HepG2 (cell line): ENCODE measurements around the gene MVB12A. TPM values are rescaled to one million over a fixed set of nuclear protein-coding genes. Genes with fewer than 3 reads are reported as not detected.

Source experiments
- CBX1 ChIP-seq: IDR thresholded peaks from one replicate; pipeline ENCODE4 v1.6.1; 2016; ENCODE audit warnings: antibody characterized with exemption, low read depth
- CBX2 ChIP-seq, 2 experiments: fragments of 200-600 bp in 1 of 2; sonication (generic); formaldehyde crosslinking in 1 of 2; IDR thresholded peaks; 2 replicates each; pipeline versions ENCODE4 v1.7.0 to v1.8.1; 2018 to 2022; ENCODE audit warnings: low read depth in 2 of 2, low read length in 1 of 2, mild to moderate bottlenecking in 1 of 2, missing genetic modification reagents in 1 of 2
- KDM2A ChIP-seq: sonication (generic); formaldehyde crosslinking; IDR thresholded peaks from 2 replicates; pipeline ENCODE4 v1.4.0; 2020; ENCODE audit warnings: low read depth, missing genetic modification reagents, borderline replicate concordance
- MYC ChIP-seq: sonication (generic); formaldehyde crosslinking; IDR thresholded peaks from 2 replicates; pipeline ENCODE4 v1.9.0; 2021; ENCODE audit warnings: missing genetic modification reagents, borderline replicate concordance
- NFIC ChIP-seq: IDR thresholded peaks from 2 replicates; pipeline ENCODE4 v1.6.1; 2012; ENCODE audit warnings: mild to moderate bottlenecking, low read length, inconsistent platforms
- NFYC ChIP-seq: IDR thresholded peaks from 2 replicates; pipeline ENCODE4 v1.6.1; 2016; ENCODE audit warnings: missing genetic modification reagents, missing compliant biosample characterization
- NRL ChIP-seq: sonication (generic); formaldehyde crosslinking; IDR thresholded peaks from 2 replicates; pipeline ENCODE4 v1.5.0; 2020; ENCODE audit warnings: missing genetic modification reagents, mild to moderate bottlenecking, moderate library complexity, borderline replicate concordance
- PRMT3 ChIP-seq: sonication (generic); formaldehyde crosslinking; IDR thresholded peaks from 2 replicates; pipeline ENCODE4 v1.8.1; 2022; ENCODE audit warnings: low read depth, mild to moderate bottlenecking, moderate library complexity, missing genetic modification reagents, borderline replicate concordance
- SOX5 ChIP-seq: IDR thresholded peaks from 2 replicates; pipeline ENCODE4 v1.6.1; 2016; ENCODE audit warnings: borderline replicate concordance
- TMF1 ChIP-seq: sonication (generic); formaldehyde crosslinking; IDR thresholded peaks from 2 replicates; pipeline ENCODE4 v1.8.1; 2022; ENCODE audit warnings: low read depth, missing genetic modification reagents
- ZNF251 ChIP-seq: sonication (generic); formaldehyde crosslinking; IDR thresholded peaks from 2 replicates; pipeline ENCODE4 v1.9.0; 2021; ENCODE audit warnings: mild to moderate bottlenecking, missing genetic modification reagents
- ZNF331 ChIP-seq: sonication (generic); formaldehyde crosslinking; IDR thresholded peaks from 2 replicates; pipeline ENCODE4 v1.4.0; 2020; ENCODE audit warnings: missing genetic modification reagents
- ZNF44 ChIP-seq: sonication (generic); formaldehyde crosslinking; IDR thresholded peaks from 2 replicates; pipeline ENCODE4 v1.5.1; 2020; ENCODE audit warnings: mild to moderate bottlenecking, missing genetic modification reagents
- ZNF530 ChIP-seq: sonication (generic); formaldehyde crosslinking; IDR thresholded peaks from 2 replicates; pipeline ENCODE4 v1.5.0; 2020; ENCODE audit warnings: low read depth, mild to moderate bottlenecking, missing genetic modification reagents
- ZNF563 ChIP-seq: sonication (generic); formaldehyde crosslinking; IDR thresholded peaks from 2 replicates; pipeline ENCODE4 v1.8.0; 2022; ENCODE audit warnings: mild to moderate bottlenecking, moderate library complexity, missing genetic modification reagents
- ZNF709 ChIP-seq: sonication (generic); formaldehyde crosslinking; IDR thresholded peaks from 2 replicates; pipeline ENCODE4 v1.5.0; 2020; ENCODE audit warnings: mild to moderate bottlenecking, missing genetic modification reagents
- ZNF768 ChIP-seq: sonication (generic); formaldehyde crosslinking; IDR thresholded peaks from 2 replicates; pipeline ENCODE4 v1.4.0; 2020; ENCODE audit warnings: missing genetic modification reagents
- polyA plus RNA-seq, 8 experiments: library from polyadenylated mRNA; depleted of rRNA in 3 of 8; stranded (reverse) in 7 of 8; unstranded in 1 of 8; fragments of >200 nt; fragmentation: Illumina TruSeq in 4 of 8; extraction: Trizol in 4 of 8; gene quantifications; 2 replicates each; pipeline versions ENCODE4 v1.2.1 to v1.2.3, GENCODE V29; 2011 to 2016; ENCODE audit warnings: low read depth in 4 of 8, missing spikeins in 1 of 8, mixed read lengths in 1 of 8; ENCODE audit not compliant: insufficient read depth in 1 of 8
- total RNA-seq, 5 experiments: library from RNA; depleted of rRNA; stranded (reverse); fragments of >200 nt; fragmentation: Illumina TruSeq; extraction: Trizol; gene quantifications; 2 replicates each; pipeline ENCODE4 v1.2.3, GENCODE V29; 2016; ENCODE audit warnings: low read depth in 1 of 5
- TF ChIP-seq, protein P1 (sequence below): sonication (generic); formaldehyde crosslinking; IDR thresholded peaks from 2 replicates; pipeline ENCODE4 v1.5.1; 2020; ENCODE audit warnings: mild to moderate bottlenecking, missing genetic modification reagents, moderate library complexity
- TF ChIP-seq, protein P2 (sequence below): fragments of 450-650 bp; IDR thresholded peaks from 2 replicates; pipeline ENCODE4 v1.6.1; 2017; ENCODE audit warnings: mild to moderate bottlenecking
- TF ChIP-seq, protein P3 (sequence below): sonication (generic); formaldehyde crosslinking; IDR thresholded peaks from 2 replicates; pipeline ENCODE4 v1.4.0; 2020; ENCODE audit warnings: mild to moderate bottlenecking, missing genetic modification reagents, borderline replicate concordance

MVB12A gene
- total and polyA plus RNA-seq, 2 of the 13 experiments (the other 11 are each of a cell fraction or from before 2014, with no cell fraction given): 35.7 to 36.1 TPM

DNA sequence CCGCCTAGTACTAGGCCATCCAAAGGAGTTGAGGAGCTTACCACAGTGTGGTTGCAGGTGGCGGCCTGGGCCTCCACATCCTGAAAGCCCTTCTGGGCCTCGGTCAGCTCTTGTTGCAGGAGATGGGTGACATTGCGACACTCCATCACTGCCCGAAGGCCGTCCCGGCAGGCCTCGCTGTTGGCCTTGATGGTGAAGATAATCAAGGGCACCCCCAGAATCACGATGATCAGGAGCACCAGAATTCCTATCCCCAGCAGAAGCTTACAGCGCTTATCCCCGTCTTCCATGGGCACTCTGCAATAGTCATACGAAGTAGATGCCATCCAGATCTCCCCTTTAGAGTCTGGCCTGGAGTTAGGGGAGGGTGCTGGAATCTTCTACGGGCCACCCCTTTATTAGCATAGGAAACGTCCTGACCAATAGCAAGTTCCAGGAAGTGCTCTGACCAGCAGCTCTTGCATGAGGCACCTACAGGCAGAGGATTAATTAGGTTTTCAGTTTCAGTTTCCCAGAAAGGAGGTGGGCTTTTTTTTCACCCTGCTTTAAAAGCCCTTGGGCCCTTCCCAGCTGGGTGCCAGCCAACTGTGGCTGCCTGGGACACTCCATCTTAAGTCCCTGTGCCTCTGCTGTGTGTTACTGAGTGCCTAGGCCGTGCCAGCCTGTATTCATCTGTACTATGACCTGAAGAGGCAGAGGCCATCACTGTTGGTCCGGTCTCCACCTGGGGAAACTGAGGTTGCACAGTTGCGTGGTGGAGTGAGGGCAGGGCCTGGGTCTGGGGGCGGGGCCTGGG, 14.4 kb upstream of the MVB12A start, which contains the start of gene BST2 (continued):
- TF ChIP-seq, protein P1, sequence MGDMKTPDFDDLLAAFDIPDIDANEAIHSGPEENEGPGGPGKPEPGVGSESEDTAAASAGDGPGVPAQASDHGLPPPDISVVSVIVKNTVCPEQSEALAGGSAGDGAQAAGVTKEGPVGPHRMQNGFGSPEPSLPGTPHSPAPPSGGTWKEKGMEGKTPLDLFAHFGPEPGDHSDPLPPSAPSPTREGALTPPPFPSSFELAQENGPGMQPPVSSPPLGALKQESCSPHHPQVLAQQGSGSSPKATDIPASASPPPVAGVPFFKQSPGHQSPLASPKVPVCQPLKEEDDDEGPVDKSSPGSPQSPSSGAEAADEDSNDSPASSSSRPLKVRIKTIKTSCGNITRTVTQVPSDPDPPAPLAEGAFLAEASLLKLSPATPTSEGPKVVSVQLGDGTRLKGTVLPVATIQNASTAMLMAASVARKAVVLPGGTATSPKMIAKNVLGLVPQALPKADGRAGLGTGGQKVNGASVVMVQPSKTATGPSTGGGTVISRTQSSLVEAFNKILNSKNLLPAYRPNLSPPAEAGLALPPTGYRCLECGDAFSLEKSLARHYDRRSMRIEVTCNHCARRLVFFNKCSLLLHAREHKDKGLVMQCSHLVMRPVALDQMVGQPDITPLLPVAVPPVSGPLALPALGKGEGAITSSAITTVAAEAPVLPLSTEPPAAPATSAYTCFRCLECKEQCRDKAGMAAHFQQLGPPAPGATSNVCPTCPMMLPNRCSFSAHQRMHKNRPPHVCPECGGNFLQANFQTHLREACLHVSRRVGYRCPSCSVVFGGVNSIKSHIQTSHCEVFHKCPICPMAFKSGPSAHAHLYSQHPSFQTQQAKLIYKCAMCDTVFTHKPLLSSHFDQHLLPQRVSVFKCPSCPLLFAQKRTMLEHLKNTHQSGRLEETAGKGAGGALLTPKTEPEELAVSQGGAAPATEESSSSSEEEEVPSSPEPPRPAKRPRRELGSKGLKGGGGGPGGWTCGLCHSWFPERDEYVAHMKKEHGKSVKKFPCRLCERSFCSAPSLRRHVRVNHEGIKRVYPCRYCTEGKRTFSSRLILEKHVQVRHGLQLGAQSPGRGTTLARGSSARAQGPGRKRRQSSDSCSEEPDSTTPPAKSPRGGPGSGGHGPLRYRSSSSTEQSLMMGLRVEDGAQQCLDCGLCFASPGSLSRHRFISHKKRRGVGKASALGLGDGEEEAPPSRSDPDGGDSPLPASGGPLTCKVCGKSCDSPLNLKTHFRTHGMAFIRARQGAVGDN (CRISPR knock-in tag): peak; percentile 94
- peak; percentile 64; the same call in 1 of the 2 replicates for TF ChIP-seq PRMT3 (CRISPR knock-in tag)
- TF ChIP-seq NFIC: peak; percentile 66; the same call in 1 of the 2 replicates
- no peak for TF ChIP-seq ZNF530
- TF ChIP-seq TMF1 (CRISPR knock-in tag): peak; percentile 68; the same call in 1 of the 2 replicates
- peak; percentile 76 for TF ChIP-seq KDM2A (CRISPR knock-in tag)
- peak; percentile 97 for TF ChIP-seq CBX1
- 0 out of 2 replicates have a peak, but pooled peaks have one; percentile 60 for TF ChIP-seq NRL (CRISPR knock-in tag)
- TF ChIP-seq NFYC (CRISPR knock-in tag): peak; percentile 62
- TF ChIP-seq, protein P2, sequence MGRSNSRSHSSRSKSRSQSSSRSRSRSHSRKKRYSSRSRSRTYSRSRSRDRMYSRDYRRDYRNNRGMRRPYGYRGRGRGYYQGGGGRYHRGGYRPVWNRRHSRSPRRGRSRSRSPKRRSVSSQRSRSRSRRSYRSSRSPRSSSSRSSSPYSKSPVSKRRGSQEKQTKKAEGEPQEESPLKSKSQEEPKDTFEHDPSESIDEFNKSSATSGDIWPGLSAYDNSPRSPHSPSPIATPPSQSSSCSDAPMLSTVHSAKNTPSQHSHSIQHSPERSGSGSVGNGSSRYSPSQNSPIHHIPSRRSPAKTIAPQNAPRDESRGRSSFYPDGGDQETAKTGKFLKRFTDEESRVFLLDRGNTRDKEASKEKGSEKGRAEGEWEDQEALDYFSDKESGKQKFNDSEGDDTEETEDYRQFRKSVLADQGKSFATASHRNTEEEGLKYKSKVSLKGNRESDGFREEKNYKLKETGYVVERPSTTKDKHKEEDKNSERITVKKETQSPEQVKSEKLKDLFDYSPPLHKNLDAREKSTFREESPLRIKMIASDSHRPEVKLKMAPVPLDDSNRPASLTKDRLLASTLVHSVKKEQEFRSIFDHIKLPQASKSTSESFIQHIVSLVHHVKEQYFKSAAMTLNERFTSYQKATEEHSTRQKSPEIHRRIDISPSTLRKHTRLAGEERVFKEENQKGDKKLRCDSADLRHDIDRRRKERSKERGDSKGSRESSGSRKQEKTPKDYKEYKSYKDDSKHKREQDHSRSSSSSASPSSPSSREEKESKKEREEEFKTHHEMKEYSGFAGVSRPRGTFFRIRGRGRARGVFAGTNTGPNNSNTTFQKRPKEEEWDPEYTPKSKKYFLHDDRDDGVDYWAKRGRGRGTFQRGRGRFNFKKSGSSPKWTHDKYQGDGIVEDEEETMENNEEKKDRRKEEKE: no peak
- 0 out of 2 replicates have a peak, but pooled peaks have one; percentile 23 for TF ChIP-seq ZNF768 (CRISPR knock-in tag)
- no peak; the same call in 1 of the 2 replicates for TF ChIP-seq ZNF563 (CRISPR knock-in tag)
- TF ChIP-seq, protein P3, sequence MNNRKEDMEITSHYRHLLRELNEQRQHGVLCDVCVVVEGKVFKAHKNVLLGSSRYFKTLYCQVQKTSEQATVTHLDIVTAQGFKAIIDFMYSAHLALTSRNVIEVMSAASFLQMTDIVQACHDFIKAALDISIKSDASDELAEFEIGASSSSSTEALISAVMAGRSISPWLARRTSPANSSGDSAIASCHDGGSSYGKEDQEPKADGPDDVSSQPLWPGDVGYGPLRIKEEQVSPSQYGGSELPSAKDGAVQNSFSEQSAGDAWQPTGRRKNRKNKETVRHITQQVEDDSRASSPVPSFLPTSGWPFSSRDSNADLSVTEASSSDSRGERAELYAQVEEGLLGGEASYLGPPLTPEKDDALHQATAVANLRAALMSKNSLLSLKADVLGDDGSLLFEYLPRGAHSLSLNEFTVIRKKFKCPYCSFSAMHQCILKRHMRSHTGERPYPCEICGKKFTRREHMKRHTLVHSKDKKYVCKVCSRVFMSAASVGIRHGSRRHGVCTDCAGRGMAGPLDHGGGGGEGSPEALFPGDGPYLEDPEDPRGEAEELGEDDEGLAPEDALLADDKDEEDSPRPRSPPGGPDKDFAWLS (CRISPR knock-in tag): 0 out of 2 replicates have a peak, but pooled peaks have one; percentile 25
- TF ChIP-seq MYC (CRISPR knock-in tag): peak; percentile 29; the same call in 1 of the 2 replicates
- TF ChIP-seq CBX2 (IDR thresholded peaks at IDR 0.05; ENCODE audit: low read depth, low read length): no peak
- TF ChIP-seq CBX2 (CRISPR knock-in tag; IDR thresholded peaks at IDR 0.05; ENCODE audit: low read depth): no peak
- no peak for TF ChIP-seq ZNF331 (CRISPR knock-in tag)
- no peak for TF ChIP-seq ZNF251 (CRISPR knock-in tag)
- TF ChIP-seq ZNF44 (CRISPR knock-in tag): no peak
- 0 out of 2 replicates have a peak, but pooled peaks have one; percentile 35 for TF ChIP-seq ZNF709 (CRISPR knock-in tag)
- TF ChIP-seq SOX5 (CRISPR knock-in tag): peak; percentile 33; the same call in 1 of the 2 replicates
